Activated T-cell treated with anti-CD3 and anti-CD28 coated beads, Interleukin-2, amount 50 U/mL, for 72 hours (primary cell): Measurements from ENCODE around the gene CCNQ. TPM values are rescaled to one million over a fixed set of nuclear protein-coding genes. Genes with fewer than 3 reads are reported as not detected.

Experiments
- ATAC-seq, 2 donors: fragments of 150-1000 bp; cut with Tn5 transposase; replicated peaks in 1 of 2; 2 replicates each; pipeline ENCODE4 v1.10.0; 2021; ENCODE audit warnings: moderate library complexity in 2 of 2, mild to moderate bottlenecking in 1 of 2
- DNase-seq, 2 donors: peaks; one replicate each; pipeline ENCODE4 v3.0.0; 2021 to 2022; ENCODE audit warnings: mixed read lengths in 1 of 2
- H3K27ac Mint-ChIP-seq: one replicate; pipeline ENCODE4 v1.8.0; 2022; ENCODE audit warnings: mild to moderate bottlenecking, moderate library complexity, mixed read lengths
- H3K27me3 Mint-ChIP-seq: one replicate; pipeline ENCODE4 v1.8.0; 2022; ENCODE audit warnings: low read depth, mixed read lengths
- H3K36me3 Mint-ChIP-seq, 2 donors: one replicate each; pipeline ENCODE4 v1.8.0; 2022; ENCODE audit warnings: mixed read lengths in 2 of 2, mild to moderate bottlenecking in 1 of 2; ENCODE audit not compliant: insufficient read depth in 2 of 2
- H3K4me1 Mint-ChIP-seq: one replicate; pipeline ENCODE4 v1.8.0; 2022; ENCODE audit warnings: low read depth, mixed read lengths
- H3K4me3 Mint-ChIP-seq, 2 donors: one replicate each; pipeline ENCODE4 v1.8.0; 2022; ENCODE audit warnings: mild to moderate bottlenecking in 2 of 2, mixed read lengths in 2 of 2, moderate library complexity in 2 of 2
- H3K9me3 Mint-ChIP-seq, 2 donors: one replicate each; pipeline ENCODE4 v1.8.0; 2022; ENCODE audit warnings: mixed read lengths in 2 of 2
- total RNA-seq, 2 donors: library from RNA; stranded (reverse); gene quantifications; one replicate each; pipeline ENCODE4 v1.2.3, GENCODE V29; 2022

The CCNQ gene
- 10 to 100 TPM; 16.8 to 20.3 TPM for total RNA-seq

DNA sequence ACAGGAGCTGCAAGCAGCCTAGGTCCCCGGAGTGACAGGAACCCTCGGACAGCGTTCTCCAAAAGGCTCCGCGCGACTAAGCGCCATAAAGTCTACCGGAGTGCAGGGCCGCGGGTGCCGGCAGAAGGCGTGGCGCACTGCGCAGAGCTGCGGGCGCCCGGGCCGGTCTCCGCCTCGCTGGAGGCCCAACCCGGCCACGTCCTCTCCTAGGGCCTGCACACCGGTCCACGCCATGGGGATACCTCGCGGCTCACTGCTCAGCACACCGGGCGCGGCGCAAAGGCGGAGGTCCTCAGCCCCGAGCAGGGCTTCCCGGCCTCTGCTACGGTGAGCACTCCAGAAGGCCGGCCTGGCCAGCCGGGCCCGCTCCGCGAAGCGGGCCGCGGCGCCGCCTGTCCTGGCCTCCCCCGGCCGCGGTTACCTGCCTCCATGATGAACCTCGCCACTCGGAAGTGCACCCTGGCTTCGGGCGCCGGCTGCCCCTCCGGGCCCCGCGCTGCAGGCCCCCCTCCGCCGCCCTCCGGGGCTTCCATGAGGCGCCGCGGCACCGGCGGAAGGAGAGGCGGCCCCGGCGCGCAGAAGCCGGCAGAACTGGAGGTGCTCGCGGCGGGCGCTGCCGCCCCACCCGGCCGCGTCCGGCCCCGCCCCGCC is at the start of gene CCNQ:
CCNQ (minus strand) TSS at position 599 of the 651 bp plus-strand sequence; CDS start at position 533, 66 bp downstream.
- Mint-ChIP-seq H3K27me3 (peaks cover 25% of the 10 kb centered on the region), H3K27ac (peak within 1 kb of the TSS; percentile 33), H3K9me3 (no peaks in the 10 kb centered on the region), H3K4me1 (peaks cover 35% of the 10 kb centered on the region), H3K36me3 (peaks cover 0 to 4% of the 10 kb centered on the region in 2 donors), H3K4me3 (peak within 1 kb of the TSS; percentile 86 to 89)
- ATAC-seq: peak; percentile 71 to 77
- DNase-seq: peak; percentile 35

DNA sequence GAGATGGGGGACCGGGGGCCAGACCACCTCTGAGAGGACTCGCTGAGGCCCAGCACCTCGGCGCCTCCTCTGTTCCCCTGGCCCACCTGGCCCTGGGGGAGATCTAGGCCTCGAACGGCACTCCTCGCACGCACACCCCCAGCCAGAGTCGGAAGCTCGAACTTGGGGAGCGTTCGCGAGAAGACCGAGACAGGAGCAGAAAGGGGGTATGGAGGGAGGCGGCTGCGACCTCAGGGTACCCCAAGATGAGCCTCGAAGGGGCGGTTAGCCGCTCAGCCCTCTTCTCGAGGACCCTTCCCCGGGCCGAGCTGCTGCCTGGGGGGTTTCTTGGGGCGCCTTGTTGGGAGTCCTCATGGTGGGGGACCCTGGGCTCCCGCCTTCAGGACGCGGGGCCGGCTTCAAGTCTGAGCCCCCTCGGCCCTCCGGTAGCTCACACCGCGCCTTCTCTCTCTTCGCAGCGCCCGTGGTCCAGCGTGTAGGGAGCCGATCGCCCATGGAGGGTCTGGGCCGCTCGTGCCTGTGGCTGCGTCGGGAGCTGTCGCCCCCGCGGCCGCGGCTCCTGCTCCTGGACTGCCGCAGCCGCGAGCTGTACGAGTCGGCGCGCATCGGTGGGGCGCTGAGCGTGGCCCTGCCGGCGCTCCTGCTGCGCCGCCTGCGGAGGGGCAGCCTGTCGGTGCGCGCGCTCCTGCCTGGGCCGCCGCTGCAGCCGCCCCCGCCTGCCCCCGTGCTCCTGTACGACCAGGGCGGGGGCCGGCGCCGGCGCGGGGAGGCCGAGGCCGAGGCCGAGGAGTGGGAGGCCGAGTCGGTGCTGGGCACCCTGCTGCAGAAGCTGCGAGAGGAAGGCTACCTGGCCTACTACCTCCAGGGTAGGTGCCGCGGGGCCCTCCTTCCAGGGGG is 48.8 kb upstream of the CCNQ start:
- no peak for ATAC-seq
- H3K27ac Mint-ChIP-seq: no peak overlapping the region
- H3K4me3 Mint-ChIP-seq: peak overlapping the region in 1 of 2 donors; percentile 44
- H3K27me3 Mint-ChIP-seq: peaks cover 35% of the 10 kb centered on the region
- H3K4me1 Mint-ChIP-seq: peaks cover 4% of the 10 kb centered on the region
- DNase-seq: no peak
- H3K9me3 Mint-ChIP-seq: no peaks in the 10 kb centered on the region
- H3K36me3 Mint-ChIP-seq: no peaks in the 10 kb centered on the region

DNA sequence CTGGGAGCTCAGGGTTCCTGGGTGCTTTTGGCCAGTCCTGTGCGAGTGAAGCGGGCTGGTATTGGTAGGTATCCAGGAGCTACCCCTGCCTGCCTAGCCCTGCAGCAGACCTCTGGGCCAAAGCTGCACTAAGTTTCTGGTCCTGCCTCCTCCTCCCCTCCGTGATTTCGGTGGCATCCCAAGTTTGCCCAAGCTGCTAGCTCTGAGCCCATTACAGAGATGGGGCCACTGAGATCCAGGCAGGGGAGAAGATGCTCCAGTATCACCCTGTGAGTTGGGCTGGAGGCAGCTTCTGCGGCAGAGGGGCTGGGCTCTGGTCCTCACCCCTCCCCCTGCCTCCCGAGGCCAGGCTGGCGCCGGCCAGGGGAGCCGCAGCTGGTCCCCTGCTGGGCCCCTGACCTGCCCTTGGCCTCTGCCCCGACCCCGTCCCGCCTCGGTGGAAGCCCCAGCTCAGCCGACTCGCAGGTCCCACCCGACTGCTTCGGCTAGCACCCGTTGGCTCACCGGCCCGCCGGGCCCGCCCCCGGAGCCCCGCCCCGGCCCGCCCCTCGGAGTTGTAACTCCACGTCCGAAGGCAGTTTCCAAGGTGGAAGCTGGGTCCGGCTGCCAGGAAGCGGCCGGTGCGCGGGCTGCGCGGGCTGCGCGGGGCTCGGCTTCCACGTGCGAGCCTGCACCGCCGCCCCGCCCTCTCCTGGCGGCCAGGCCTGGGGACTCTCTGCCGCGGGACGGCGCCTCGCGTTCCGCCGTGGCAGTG is 47.9 kb upstream of the CCNQ start, which contains the start of gene DUSP9:
DUSP9 (plus strand) TSS at position 584 of the 754 bp plus-strand sequence. CDS start 751 bp downstream, outside the sequence.
- Mint-ChIP-seq H3K27ac (no peak within 1 kb of the TSS), H3K4me1 (peaks cover 6% of the 10 kb centered on the region), H3K9me3 (no peaks in the 10 kb centered on the region), H3K4me3 (peak within 1 kb of the TSS in 1 of 2 donors; percentile 44), H3K36me3 (no peaks in the 10 kb centered on the region), H3K27me3 (peaks cover 35% of the 10 kb centered on the region)
- peak; percentile 23 to 39 for ATAC-seq
- DNase-seq: no peak

DNA sequence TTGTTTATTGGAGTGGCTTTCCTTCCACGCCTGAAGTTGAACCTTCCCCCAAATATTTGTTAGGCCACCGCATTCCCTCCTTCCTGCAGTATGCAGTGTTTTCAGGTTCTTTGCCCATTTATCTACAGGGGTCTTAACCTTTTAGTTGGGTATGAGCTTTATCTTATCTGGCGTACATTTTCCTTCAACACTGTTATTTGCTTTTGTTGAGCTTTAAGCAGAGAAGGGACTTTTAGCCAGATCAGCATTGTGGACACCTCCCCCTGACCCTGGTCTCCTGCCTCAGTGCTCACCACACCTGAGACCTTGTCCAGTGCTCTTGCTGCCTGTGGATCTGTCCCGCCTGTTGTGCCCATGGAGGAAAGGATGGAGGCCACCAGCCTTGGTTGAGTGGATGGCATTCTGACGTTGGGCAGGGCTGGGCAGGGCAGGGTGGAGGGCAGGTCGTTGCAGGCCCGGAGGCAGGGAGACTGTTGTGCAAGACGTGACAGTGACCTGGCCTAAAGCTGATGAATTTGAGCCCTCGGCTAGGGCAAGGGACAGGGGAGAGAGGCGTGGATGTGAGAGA is 47.1 kb upstream of the CCNQ start:
- no peak for DNase-seq
- H3K4me3 Mint-ChIP-seq: no peak overlapping the region
- no peak for ATAC-seq
- no peaks in the 10 kb centered on the region for H3K36me3 Mint-ChIP-seq
- peaks cover 10% of the 10 kb centered on the region for H3K4me1 Mint-ChIP-seq
- H3K9me3 Mint-ChIP-seq: no peaks in the 10 kb centered on the region
- peaks cover 36% of the 10 kb centered on the region for H3K27me3 Mint-ChIP-seq
- H3K27ac Mint-ChIP-seq: no peak overlapping the region

- DNase-seq (no peak), ATAC-seq (no peak)
- Mint-ChIP-seq H3K36me3 (no peaks in the 10 kb centered on the region), H3K27me3 (peaks cover 36% of the 10 kb centered on the region), H3K4me3 (no peak overlapping the region), H3K4me1 (peaks cover 10% of the 10 kb centered on the region), H3K9me3 (no peaks in the 10 kb centered on the region), H3K27ac (no peak overlapping the region)
These were observed 46.2 kb upstream of the CCNQ start for GRCh38 chrX:153645151-153645550.

GRCh38 chrX:153644356-153645125 is 45.6 kb upstream of the CCNQ start:
- peaks cover 10% of the 10 kb centered on the region for H3K4me1 Mint-ChIP-seq
- H3K36me3 Mint-ChIP-seq: no peaks in the 10 kb centered on the region
- DNase-seq: no peak
- H3K4me3 Mint-ChIP-seq: peak overlapping the region in 1 of 2 donors; percentile 42
- peaks cover 36% of the 10 kb centered on the region for H3K27me3 Mint-ChIP-seq
- H3K27ac Mint-ChIP-seq: no peak overlapping the region
- H3K9me3 Mint-ChIP-seq: no peaks in the 10 kb centered on the region
- ATAC-seq: peak; percentile 22 to 30

DNA sequence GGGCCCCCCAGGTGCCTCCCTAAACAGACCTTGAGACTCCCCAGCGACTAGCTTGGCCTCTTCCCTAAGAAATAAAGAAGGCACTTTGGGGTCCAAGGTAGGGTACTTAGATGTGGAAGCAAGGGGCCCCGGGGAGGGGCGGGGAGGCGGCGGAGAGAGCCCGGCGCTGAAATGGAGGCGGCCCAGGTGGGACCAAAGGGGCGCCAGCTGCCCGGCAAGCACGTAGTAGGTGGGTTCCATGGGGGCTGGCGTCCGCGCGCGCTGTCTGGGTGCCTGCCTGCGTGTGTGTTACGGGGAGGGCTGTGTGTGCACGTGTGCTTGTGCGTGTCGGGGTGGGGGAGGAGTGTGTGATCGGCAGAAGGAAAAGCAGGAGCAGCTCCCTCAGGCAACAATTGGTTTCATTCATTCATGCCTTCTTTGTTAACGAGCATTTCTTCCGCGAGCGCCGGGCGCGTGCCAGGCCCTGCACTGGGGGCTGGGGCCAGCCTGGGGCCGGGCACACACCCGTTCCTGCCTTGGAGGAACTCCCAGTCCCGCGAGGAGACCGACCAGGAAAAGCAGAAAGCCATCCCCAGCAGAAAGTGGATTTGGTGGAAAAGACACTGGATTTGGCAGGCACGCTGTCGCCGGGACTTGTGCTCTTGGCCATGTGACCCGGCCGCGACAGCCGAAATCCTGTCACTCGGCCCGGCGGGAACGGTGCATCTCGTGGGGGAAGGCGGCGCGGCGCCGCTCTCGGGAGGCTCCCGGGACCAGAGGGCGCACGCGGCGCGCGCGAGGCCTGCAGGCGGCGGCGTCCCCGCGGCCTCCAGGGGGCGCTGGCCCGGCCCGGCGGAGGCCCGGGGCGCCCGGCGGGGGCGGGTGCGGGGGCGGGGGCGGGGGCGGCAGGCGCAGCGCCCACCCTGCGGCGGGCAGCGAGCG is 44.8 kb upstream of the CCNQ start:
- H3K36me3 Mint-ChIP-seq: no peaks in the 10 kb centered on the region
- DNase-seq (no peak), ATAC-seq (peak; percentile 41 to 61)
- H3K27ac Mint-ChIP-seq: no peak overlapping the region
- H3K9me3 Mint-ChIP-seq: no peaks in the 10 kb centered on the region
- H3K4me3 Mint-ChIP-seq: peak overlapping the region; percentile 41 to 79
- H3K4me1 Mint-ChIP-seq: peaks cover 10% of the 10 kb centered on the region
- peaks cover 36% of the 10 kb centered on the region for H3K27me3 Mint-ChIP-seq

DNA sequence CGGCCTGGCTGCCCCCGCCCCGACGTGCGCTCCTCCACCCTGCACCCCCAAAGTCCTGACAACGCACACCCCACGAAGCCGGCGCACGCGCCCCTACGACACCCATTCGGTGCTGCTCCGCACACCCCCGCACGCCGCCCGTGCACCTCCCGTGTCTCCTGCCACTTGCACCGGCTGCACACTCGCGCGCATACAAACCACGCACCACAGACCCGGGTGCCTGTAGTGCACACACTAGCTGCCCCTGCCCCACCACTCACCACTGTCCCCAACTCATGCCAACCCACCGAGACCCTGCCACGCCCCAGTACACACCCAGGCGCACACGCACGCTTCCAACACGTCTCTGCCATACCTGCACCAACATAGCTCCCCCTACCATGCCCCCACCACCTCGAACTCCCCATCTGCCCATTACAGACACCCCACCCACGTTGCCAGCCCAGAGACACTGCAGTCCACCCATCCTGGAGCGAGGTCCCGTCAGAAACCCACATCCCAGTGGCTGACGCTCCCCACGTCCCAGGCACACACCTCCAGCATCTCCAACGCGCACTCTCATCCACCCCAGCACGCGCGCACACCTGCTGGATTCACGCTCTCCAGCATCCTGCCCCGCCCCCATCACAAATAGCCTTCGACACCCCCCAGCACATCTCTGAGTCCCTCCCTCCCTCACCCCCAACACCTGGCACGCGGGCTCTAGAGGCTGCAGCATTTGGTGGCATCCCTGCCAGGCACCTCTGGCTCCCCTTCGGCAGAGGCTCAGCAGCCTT is 43.9 kb upstream of the CCNQ start:
- no peak for ATAC-seq
- H3K4me1 Mint-ChIP-seq: peaks cover 10% of the 10 kb centered on the region
- H3K4me3 Mint-ChIP-seq: peak overlapping the region; percentile 63 to 79
- no peaks in the 10 kb centered on the region for H3K36me3 Mint-ChIP-seq
- DNase-seq: no peak
- no peaks in the 10 kb centered on the region for H3K9me3 Mint-ChIP-seq
- no peak overlapping the region for H3K27ac Mint-ChIP-seq
- H3K27me3 Mint-ChIP-seq: peaks cover 36% of the 10 kb centered on the region

- H3K4me3 Mint-ChIP-seq: peak overlapping the region in 1 of 2 donors; percentile 51
- H3K27ac Mint-ChIP-seq: no peak overlapping the region
- peaks cover 36% of the 10 kb centered on the region for H3K27me3 Mint-ChIP-seq
- H3K9me3 Mint-ChIP-seq: no peaks in the 10 kb centered on the region
- peaks cover 10% of the 10 kb centered on the region for H3K4me1 Mint-ChIP-seq
- H3K36me3 Mint-ChIP-seq: no peaks in the 10 kb centered on the region
- no peak for DNase-seq
- ATAC-seq: no peak
These were observed 43.2 kb upstream of the CCNQ start for GRCh38 chrX:153642051-153642654.

- Mint-ChIP-seq H3K4me3 (peak overlapping the region in 1 of 2 donors; percentile 51), H3K9me3 (no peaks in the 10 kb centered on the region), H3K27me3 (peaks cover 36% of the 10 kb centered on the region), H3K36me3 (no peaks in the 10 kb centered on the region), H3K4me1 (peaks cover 10% of the 10 kb centered on the region), H3K27ac (no peak overlapping the region)
- ATAC-seq (no peak), DNase-seq (no peak)
These were observed 42.7 kb upstream of the CCNQ start for GRCh38 chrX:153641627-153642026.
